ENCODE data around the gene ACCSL. TPM values are rescaled to one million over a fixed set of nuclear protein-coding genes. Genes with fewer than 3 reads are reported as not detected.

ACCSL gene
- total and polyA plus RNA-seq, 2 donors (not counting 1 experiment from before 2014, with no cell fraction given) = not detected

- H3K27me3 Mint-ChIP-seq = peaks cover 14% of the 10 kb centered on the region
- H3K4me1 Mint-ChIP-seq = no peaks in the 10 kb centered on the region
- POLR2A ChIA-PET = no interaction called here
- intact Hi-C loops (cut with micrococcal nuclease) = no loop called here
- no peak overlapping the region for H2AFZ ChIP-seq (ENCODE audit: insufficient read depth, low read depth, low read length, poor library complexity, severe bottlenecking)
- H3K27ac Mint-ChIP-seq = no peak overlapping the region
- no peaks in the 10 kb centered on the region for H3K36me3 ChIP-seq (replicated peaks in 1 of 2; ENCODE audit: control extremely low read depth in 1 of 2, control insufficient read depth in 1 of 2, extremely low read depth in 1 of 2, insufficient read depth in 2 of 2, low read length in 1 of 2)
- H3K9me3 Mint-ChIP-seq (ENCODE audit: insufficient read depth) = no peaks in the 10 kb centered on the region
- ATAC-seq (ENCODE audit: low read depth) = no peak
- no peaks in the 10 kb centered on the region for H3K79me2 ChIP-seq (ENCODE audit: control insufficient read depth, insufficient read depth, low read length)
- no peak overlapping the region for H3K27ac ChIP-seq (ENCODE audit: low read length in 2 of 2)
- peaks cover 0 to 4% (median 0%) of the 10 kb centered on the region in 4 experiments for H3K27me3 ChIP-seq (replicated peaks in 1 of 4; ENCODE audit: control extremely low read depth in 1 of 4, control insufficient read depth in 3 of 4, insufficient read depth in 4 of 4, low read length in 3 of 4)
- WGBS (ENCODE audit: insufficient coverage) = 93% methylated on average over 8 of the region's 9 CpGs
- no peak overlapping the region for H3K4me3 ChIP-seq (ENCODE audit: control extremely low read depth in 1 of 5, extremely low read depth in 1 of 5, insufficient read depth in 1 of 5, low read depth in 2 of 5, low read length in 4 of 5)
- CTCF ChIA-PET = no interaction called here
- no peak for DNase-seq
- TF ChIP-seq EZH2 (IDR thresholded peaks at IDR 0.05; ENCODE audit: borderline replicate concordance, insufficient read depth, low read depth, low read length, poor library complexity, severe bottlenecking) = no peak
- TF ChIP-seq CTCF (IDR thresholded peaks at IDR 0.05) = no peak
- no peaks in the 10 kb centered on the region for H4K20me1 ChIP-seq (ENCODE audit: control insufficient read depth, insufficient read depth, low read length, poor library complexity, severe bottlenecking)
- H3K9ac ChIP-seq (ENCODE audit: low read length) = no peak overlapping the region
- H3K4me3 Mint-ChIP-seq = no peak overlapping the region
- H3K4me1 ChIP-seq (ENCODE audit: control insufficient read depth in 2 of 2, insufficient read depth in 2 of 2, low read length in 2 of 2) = no peaks in the 10 kb centered on the region
- no peak overlapping the region for H3K4me2 ChIP-seq (replicated peaks; ENCODE audit: low read depth, low read length, poor library complexity, severe bottlenecking)
- H3K9me3 ChIP-seq (ENCODE audit: control extremely low read depth in 1 of 3, control insufficient read depth in 2 of 3, insufficient read depth in 1 of 3, low read length in 2 of 3) = peaks cover 0 to 3% (median 0%) of the 10 kb centered on the region in 3 donors
These were observed 43.9 kb upstream of the ACCSL start for GRCh38 chr11:44003736-44004451.

GRCh38 chr11:44004452-44005062 is 43.2 kb upstream of the ACCSL start:
- H3K4me1 ChIP-seq (ENCODE audit: control insufficient read depth in 2 of 2, insufficient read depth in 2 of 2, low read length in 2 of 2) = no peaks in the 10 kb centered on the region

More at GRCh38 chr11:44004452-44005062, 43.2 kb upstream of the ACCSL start:
- Histone ChIP-seq H4K20me1 (ENCODE audit: control insufficient read depth, insufficient read depth, low read length, poor library complexity, severe bottlenecking) (no peaks in the 10 kb centered on the region), H3K36me3 (replicated peaks in 1 of 2; ENCODE audit: control extremely low read depth in 1 of 2, control insufficient read depth in 1 of 2, extremely low read depth in 1 of 2, insufficient read depth in 2 of 2, low read length in 1 of 2) (no peaks in the 10 kb centered on the region), H2AFZ (ENCODE audit: insufficient read depth, low read depth, low read length, poor library complexity, severe bottlenecking) (no peak overlapping the region), H3K27me3 (replicated peaks in 1 of 4; ENCODE audit: control extremely low read depth in 1 of 4, control insufficient read depth in 3 of 4, insufficient read depth in 4 of 4, low read length in 3 of 4) (peaks cover 0 to 4% (median 0%) of the 10 kb centered on the region in 4 experiments), H3K27ac (ENCODE audit: low read length in 2 of 2) (no peak overlapping the region), H3K9me3 (ENCODE audit: control extremely low read depth in 1 of 3, control insufficient read depth in 2 of 3, insufficient read depth in 1 of 3, low read length in 2 of 3) (no peaks in the 10 kb centered on the region), H3K4me2 (replicated peaks; ENCODE audit: low read depth, low read length, poor library complexity, severe bottlenecking) (no peak overlapping the region), H3K4me3 (ENCODE audit: control extremely low read depth in 1 of 5, extremely low read depth in 1 of 5, insufficient read depth in 1 of 5, low read depth in 2 of 5, low read length in 4 of 5) (no peak overlapping the region), H3K79me2 (ENCODE audit: control insufficient read depth, insufficient read depth, low read length) (no peaks in the 10 kb centered on the region), H3K9ac (ENCODE audit: low read length) (no peak overlapping the region)
- TF ChIP-seq CTCF (IDR thresholded peaks at IDR 0.05) = no peak
- no peak for TF ChIP-seq EZH2 (IDR thresholded peaks at IDR 0.05; ENCODE audit: borderline replicate concordance, insufficient read depth, low read depth, low read length, poor library complexity, severe bottlenecking)
- no peak overlapping the region for H3K27ac Mint-ChIP-seq
- WGBS (ENCODE audit: insufficient coverage) = 88% methylated on average over 6 of the region's 10 CpGs
- peaks cover 14% of the 10 kb centered on the region for H3K27me3 Mint-ChIP-seq
- POLR2A ChIA-PET = no interaction called here
- ATAC-seq (ENCODE audit: low read depth) (no peak), DNase-seq (no peak)
- H3K4me1 Mint-ChIP-seq = no peaks in the 10 kb centered on the region
- H3K9me3 Mint-ChIP-seq (ENCODE audit: insufficient read depth) = no peaks in the 10 kb centered on the region
- H3K4me3 Mint-ChIP-seq = no peak overlapping the region
- intact Hi-C loops (cut with micrococcal nuclease) = no loop called here
- CTCF ChIA-PET = no interaction called here

All from B cell (primary cell).